ENCODE data around the gene SLC2A1. TPM values are rescaled to one million over a fixed set of nuclear protein-coding genes. Genes with fewer than 3 reads are reported as not detected.

SLC2A1 gene
- total RNA-seq, 1 experiment from 2014 or later: 327 TPM

GRCh38 chr1:42929434-42930177 is 29.1 kb downstream of the SLC2A1 start:
- H3K79me2 ChIP-seq (ENCODE audit: low read depth): peaks cover 43% of the 10 kb centered on the region
- no peaks in the 10 kb centered on the region for H3K9me3 ChIP-seq (ENCODE audit: insufficient read depth, low read depth)
- BruUV-seq (replicated peaks): no TSS peak
- intact Hi-C loops (cut with micrococcal nuclease; ENCODE audit: unreplicated experiment): no loop called here
- H3K4me3 ChIP-seq: no peak overlapping the region
- ChIA-PET POLR2A (ENCODE audit: unreplicated experiment) (no interaction called here), CTCF (interaction anchor here (0.6 kb wide), 1 partner anchor 164 kb away, joined by 7 read pairs; no protein-coding TSS in a partner anchor)
- no peak overlapping the region for H3K4me2 ChIP-seq
- H2AFZ ChIP-seq: no peak overlapping the region
- peaks cover 61% of the 10 kb centered on the region for H3F3A ChIP-seq (ENCODE audit: insufficient read depth, low read depth)
- no peaks in the 10 kb centered on the region for H3K27me3 ChIP-seq (ENCODE audit: insufficient read depth, low read depth)
- no peaks in the 10 kb centered on the region for H3K9me2 ChIP-seq (ENCODE audit: insufficient read depth)
- no peak for DNase-seq
- peaks cover 18% of the 10 kb centered on the region for H3K36me3 ChIP-seq (ENCODE audit: low read depth)
- no peaks in the 10 kb centered on the region for H4K20me1 ChIP-seq (ENCODE audit: insufficient read depth)
- H3K4me1 ChIP-seq (replicated peaks; ENCODE audit: insufficient read depth): peaks cover 44% of the 10 kb centered on the region
- H3K27ac ChIP-seq: no peak overlapping the region
- TF ChIP-seq CTCF (conservative IDR thresholded peaks at IDR 0.05) (no peak), EZH2 (IDR thresholded peaks at IDR 0.05; ENCODE audit: low read depth) (no peak)

GRCh38 chr1:42928859-42929258 is 29.8 kb downstream of the SLC2A1 start:
- no TSS peak for BruUV-seq (replicated peaks)
- peaks cover 18% of the 10 kb centered on the region; the same call in 1 of the 2 replicates for H3K36me3 ChIP-seq (ENCODE audit: low read depth)
- H4K20me1 ChIP-seq (ENCODE audit: insufficient read depth): no peaks in the 10 kb centered on the region
- H2AFZ ChIP-seq: no peak overlapping the region
- H3K9me3 ChIP-seq (ENCODE audit: insufficient read depth, low read depth): no peaks in the 10 kb centered on the region
- no peaks in the 10 kb centered on the region for H3K27me3 ChIP-seq (ENCODE audit: insufficient read depth, low read depth)
- H3K4me1 ChIP-seq (replicated peaks; ENCODE audit: insufficient read depth): peaks cover 37% of the 10 kb centered on the region
- H3F3A ChIP-seq (ENCODE audit: insufficient read depth, low read depth): peaks cover 61% of the 10 kb centered on the region
- H3K9me2 ChIP-seq (ENCODE audit: insufficient read depth): no peaks in the 10 kb centered on the region
- peaks cover 36% of the 10 kb centered on the region for H3K79me2 ChIP-seq (ENCODE audit: low read depth)
- ChIA-PET POLR2A (ENCODE audit: unreplicated experiment) (no interaction called here), CTCF (interaction anchor here (0.6 kb wide), 1 partner anchor 163 kb away, joined by 7 read pairs; no protein-coding TSS in a partner anchor)
- H3K27ac ChIP-seq: no peak overlapping the region
- no peak for DNase-seq
- intact Hi-C loops (cut with micrococcal nuclease; ENCODE audit: unreplicated experiment): no loop called here
- no peak overlapping the region for H3K4me2 ChIP-seq
- no peak overlapping the region for H3K4me3 ChIP-seq
- no peak for TF ChIP-seq EZH2 (IDR thresholded peaks at IDR 0.05; ENCODE audit: low read depth)
- TF ChIP-seq CTCF (conservative IDR thresholded peaks at IDR 0.05): no peak

GRCh38 chr1:42927920-42928505 is 30.7 kb downstream of the SLC2A1 start:
- intact Hi-C loops (cut with micrococcal nuclease; ENCODE audit: unreplicated experiment): no loop called here
- BruUV-seq (replicated peaks): no TSS peak
- Histone ChIP-seq H3K27me3 (ENCODE audit: insufficient read depth, low read depth) (no peaks in the 10 kb centered on the region), H3F3A (ENCODE audit: insufficient read depth, low read depth) (peaks cover 53% of the 10 kb centered on the region), H3K36me3 (ENCODE audit: low read depth) (peaks cover 18% of the 10 kb centered on the region; the same call in 1 of the 2 replicates), H3K4me2 (no peak overlapping the region), H3K4me1 (replicated peaks; ENCODE audit: insufficient read depth) (peaks cover 35% of the 10 kb centered on the region), H3K4me3 (no peak overlapping the region), H3K9me3 (ENCODE audit: insufficient read depth, low read depth) (no peaks in the 10 kb centered on the region), H2AFZ (no peak overlapping the region), H4K20me1 (ENCODE audit: insufficient read depth) (no peaks in the 10 kb centered on the region), H3K9me2 (ENCODE audit: insufficient read depth) (no peaks in the 10 kb centered on the region), H3K27ac (no peak overlapping the region), H3K79me2 (ENCODE audit: low read depth) (peaks cover 27% of the 10 kb centered on the region)
- ChIA-PET POLR2A (ENCODE audit: unreplicated experiment) (interaction anchor here (0.6 kb wide), 1 partner anchor 96 kb away, joined by 4 read pairs; no protein-coding TSS in a partner anchor), CTCF (interaction anchor here (0.6 kb wide), 1 partner anchor 823 kb away, joined by 3 read pairs; no protein-coding TSS in a partner anchor)
- no peak for TF ChIP-seq CTCF (conservative IDR thresholded peaks at IDR 0.05)
- no peak for TF ChIP-seq EZH2 (IDR thresholded peaks at IDR 0.05; ENCODE audit: low read depth)
- peak; percentile 42 to 62 for DNase-seq

All from PC-9 (cell line).